NCI-H187 treated with DMSO at 0.1 percent for 48 hours (cell line): ENCODE measurements around the gene ZFAND2B.
A peak's percentile ranks its signal among the peaks of the same experiment; 100 is the strongest.

Experiments
- DNase-seq: peaks from one replicate; lab custom pipeline; 2025; lab: John Stamatoyannopoulos, UW

The ZFAND2B gene

GRCh38 chr2:219220652-219221402, 14.2 kb downstream of the ZFAND2B start:
- DNase-seq = no peak

DNA sequence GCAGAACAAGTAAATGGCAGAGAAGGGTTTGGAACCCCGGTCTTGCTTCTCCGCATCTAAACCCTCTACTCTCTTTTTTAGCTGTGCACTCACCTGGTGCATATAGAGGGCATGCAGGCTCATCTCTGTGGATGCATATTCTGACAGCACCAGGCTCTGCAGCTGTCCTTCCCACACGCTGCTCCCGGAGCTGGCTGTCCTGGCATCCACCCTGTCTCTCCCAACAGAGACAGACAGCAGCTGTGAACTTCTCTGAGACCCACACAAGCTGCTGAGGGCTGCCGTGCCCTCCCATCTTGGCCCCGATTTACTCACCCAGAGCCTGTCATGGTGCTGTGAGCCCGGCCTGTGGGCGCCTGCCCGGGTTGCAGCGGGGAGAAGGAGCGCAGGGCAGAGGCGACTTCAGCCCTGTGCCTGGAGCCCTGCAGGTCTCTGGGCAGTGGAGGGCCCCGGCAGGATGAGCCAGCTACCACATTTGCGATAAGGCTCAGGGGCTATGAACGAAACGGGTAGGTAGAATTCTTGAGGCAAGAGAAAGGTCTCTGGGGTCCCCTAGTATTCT, 15.5 kb downstream of the ZFAND2B start:
- no peak for DNase-seq

DNA sequence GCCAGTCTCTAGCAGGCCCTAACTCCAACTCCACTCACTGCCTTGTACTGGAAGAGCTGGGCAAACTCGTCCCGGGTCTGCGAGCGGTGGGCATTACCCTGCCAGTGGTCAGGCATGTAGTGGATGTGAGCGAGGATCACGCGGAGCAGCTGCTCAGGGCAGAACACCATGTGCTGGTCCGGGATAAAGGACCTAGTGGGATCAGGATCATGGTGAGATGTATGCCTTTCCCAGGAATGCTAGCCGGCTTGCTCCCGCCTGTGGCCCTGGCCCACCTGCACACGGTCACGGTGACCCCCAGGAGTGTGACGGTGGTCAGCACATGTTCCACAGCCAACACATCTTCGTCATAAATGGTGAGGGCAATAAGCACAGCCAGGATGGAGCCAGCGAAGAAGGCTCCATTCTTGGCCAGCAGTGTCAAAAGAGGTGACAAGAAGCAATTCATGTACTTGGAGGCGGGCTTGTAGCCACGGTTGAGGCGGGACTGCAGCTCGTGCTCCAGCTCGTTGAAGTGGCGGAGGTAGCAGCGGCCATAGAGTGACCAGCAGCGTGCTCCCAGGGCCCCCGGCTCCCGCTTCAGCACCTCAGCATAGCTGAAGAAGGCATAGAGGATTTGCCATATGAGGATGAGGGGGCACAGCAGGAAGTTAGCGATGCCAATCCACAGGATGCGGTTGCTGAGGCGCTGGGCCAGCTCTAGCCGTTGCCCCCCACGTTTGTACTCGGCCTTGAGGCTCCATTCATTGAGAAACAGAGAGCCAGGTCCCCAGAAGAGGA, 17.4 kb downstream of the ZFAND2B start:
- no peak for DNase-seq

- no peak for DNase-seq
Observed at GRCh38 chr2:219225350-219225749, 18.8 kb downstream of the ZFAND2B start.

- no peak for DNase-seq
Observed at GRCh38 chr2:219228041-219228910, 21.7 kb downstream of the ZFAND2B start.

GRCh38 chr2:219228911-219229304, 22.3 kb downstream of the ZFAND2B start:
- DNase-seq = no peak

- DNase-seq = peak; percentile 83
Observed at GRCh38 chr2:219229305-219230058, 22.9 kb downstream of the ZFAND2B start, which contains the start of the genes ANKZF1 and ATG9A. Gene ANKZF1, plus strand, starts transcription at chr2:219229806. Its CDS starts 452 bp downstream, at chr2:219230258. Gene ATG9A, minus strand, starts transcription at chr2:219229636. Its CDS starts 1,612 bp downstream, at chr2:219228024.

DNA sequence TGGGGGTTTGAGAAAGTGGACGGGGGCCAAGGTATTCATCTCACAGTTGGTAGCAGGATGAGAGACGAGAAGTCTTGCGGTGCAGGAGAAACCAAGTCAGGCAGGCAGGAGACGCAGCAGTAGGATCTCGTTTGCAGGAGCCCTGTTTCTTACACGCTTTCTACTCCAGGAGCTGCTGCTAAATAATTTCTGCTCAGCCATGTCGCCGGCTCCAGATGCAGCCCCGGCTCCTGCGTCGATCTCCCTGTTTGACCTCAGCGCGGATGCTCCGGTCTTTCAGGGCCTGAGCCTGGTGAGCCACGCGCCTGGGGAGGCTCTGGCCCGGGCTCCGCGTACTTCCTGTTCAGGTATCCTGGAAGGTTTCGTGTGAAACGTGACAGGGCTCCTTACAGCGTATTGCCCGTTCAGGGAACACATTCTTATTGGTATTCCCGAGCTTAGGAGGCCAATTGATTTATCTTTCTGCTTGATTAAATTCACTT, 23.5 kb downstream of the ZFAND2B start:
- DNase-seq = no peak

DNA sequence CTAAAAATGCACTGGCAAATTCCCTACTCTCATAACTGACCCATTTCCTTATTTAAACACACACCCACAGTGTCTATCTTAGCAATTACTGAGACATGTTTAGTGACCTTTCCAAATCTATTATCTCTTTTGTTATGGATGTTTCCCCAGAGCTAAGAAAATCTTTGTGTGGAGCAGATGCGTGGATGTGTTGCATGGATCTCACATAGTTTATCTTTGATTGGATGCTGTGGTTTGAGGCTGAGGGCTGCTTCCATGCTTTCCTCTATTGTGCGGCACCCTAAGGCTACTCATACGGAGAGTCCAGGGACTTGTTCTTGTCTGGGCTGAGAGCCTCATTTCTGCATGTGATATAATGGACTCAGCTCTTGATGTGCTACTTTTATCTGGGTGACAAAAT, 27.7 kb downstream of the ZFAND2B start:
- no peak for DNase-seq

GRCh38 chr2:219243291-219243761, 36.7 kb downstream of the ZFAND2B start:
- DNase-seq = no peak

DNA sequence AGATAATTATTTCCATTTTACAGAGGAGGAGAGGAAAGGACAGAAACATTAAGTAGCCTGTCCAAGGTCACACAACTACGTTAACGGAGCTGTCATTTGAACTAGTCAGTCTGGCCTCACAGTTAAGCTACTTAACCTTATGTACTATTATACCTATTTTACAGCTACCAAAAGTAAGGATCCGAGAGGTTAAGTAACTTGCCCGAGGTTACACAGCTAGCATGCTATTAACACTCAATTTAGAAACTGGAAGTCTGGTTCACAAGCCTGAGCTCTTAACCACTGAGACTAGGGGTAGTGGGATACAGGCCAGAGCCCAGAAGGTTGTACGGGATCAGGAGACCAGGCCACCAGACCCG, 38.2 kb downstream of the ZFAND2B start:
- no peak for DNase-seq

DNA sequence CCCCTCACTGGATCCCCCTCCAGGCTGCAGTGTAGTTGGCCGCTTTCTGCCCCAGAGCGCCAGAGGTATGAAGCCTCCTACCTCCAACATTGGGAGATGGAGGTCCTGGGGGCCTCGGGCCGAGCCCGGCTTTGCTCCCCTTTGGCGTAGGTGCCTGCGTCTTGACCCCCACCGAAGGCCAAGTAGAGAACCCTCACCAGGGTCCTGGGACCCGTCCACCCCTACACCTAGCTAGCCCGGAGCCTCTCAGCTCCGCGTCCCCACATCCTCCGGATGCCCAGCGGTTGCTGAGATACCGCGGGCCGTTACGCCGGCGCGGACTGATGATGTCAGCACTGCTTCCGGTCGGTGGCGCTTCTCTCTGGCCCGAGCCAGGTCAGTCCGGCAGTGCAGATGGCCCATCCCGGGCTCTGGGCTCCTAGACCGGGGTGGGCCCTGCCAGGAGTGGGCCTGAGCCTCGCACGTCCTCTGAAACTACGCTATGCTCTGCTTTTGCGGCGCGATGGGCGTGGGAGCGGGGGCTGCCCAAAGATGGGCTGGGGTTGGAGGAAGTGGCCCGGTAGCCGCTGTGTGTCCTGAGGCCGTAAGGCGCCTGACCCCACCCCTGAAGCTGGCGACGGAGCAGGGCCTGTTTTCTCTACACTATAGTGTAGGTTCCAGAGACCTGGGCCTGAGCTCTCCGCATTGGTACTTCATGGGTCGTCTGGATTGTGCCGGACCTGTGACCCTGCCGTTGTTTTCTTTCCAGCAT, 38.7 kb downstream of the ZFAND2B start, which contains the start of the genes GLB1L and STK16:
TSS of gene GLB1L (minus strand) at position 297 of the 751 bp plus-strand sequence. CDS start 1,871 bp downstream, outside the sequence.
TSS of gene STK16 (plus strand) at position 332 of the 751 bp plus-strand sequence. CDS start 521 bp downstream, outside the sequence.
- DNase-seq = no peak

- DNase-seq = no peak
Observed at GRCh38 chr2:219245899-219246230, 39.3 kb downstream of the ZFAND2B start.

DNA sequence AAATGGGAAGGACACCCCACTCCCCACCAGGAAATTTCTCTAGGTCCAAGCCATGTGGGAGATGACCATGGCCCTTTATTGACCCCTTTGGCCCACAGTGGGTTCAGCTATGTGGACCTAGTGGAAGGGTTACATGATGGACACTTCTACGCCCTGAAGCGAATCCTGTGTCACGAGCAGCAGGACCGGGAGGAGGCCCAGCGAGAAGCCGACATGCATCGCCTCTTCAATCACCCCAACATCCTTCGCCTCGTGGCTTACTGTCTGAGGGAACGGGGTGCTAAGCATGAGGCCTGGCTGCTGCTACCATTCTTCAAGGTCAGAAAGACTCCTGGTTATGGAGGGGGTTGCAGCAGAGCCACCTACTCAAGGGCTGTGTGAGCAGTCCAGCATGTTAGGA, 40.0 kb downstream of the ZFAND2B start:
- no peak for DNase-seq

DNA sequence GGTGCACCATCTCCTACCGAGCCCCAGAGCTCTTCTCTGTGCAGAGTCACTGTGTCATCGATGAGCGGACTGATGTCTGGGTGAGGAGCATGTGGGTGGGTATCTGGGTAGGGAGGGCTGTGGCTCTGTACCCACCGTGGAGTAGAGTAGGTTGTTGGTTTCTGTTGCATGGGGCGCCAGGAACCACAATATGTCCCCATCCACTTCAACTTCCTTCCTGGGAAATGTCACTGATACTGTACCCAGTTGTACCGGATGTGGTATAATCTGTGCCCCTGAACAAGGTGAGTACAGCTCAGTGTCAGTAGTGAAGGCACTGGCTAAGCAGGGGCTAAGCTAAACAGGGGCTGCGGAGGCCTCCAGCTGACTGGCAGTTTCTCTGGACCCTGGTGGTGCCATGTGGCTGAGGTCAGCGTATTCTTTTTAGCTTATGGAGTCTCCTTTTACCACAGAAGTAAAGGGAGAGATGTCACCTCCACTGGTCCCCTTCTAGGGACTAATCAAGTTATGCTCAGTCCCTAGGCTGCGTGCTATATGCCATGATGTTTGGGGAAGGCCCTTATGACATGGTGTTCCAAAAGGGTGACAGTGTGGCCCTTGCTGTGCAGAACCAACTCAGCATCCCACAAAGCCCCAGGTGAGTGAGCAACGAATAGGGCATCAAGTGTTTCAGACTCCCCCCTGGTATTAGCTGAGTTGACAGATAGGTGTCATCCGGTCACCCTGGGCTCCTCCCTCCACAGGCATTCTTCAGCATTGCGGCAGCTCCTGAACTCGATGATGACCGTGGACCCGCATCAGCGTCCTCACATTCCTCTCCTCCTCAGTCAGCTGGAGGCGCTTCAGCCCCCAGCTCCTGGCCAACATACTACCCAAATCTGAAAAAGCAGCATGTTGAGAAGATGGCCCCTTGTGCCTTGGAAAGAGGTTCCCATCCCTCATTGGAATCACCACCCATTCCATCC, 41.4 kb downstream of the ZFAND2B start:
- no peak for DNase-seq

GRCh38 chr2:219248845-219249202, 42.2 kb downstream of the ZFAND2B start:
- no peak for DNase-seq

DNA sequence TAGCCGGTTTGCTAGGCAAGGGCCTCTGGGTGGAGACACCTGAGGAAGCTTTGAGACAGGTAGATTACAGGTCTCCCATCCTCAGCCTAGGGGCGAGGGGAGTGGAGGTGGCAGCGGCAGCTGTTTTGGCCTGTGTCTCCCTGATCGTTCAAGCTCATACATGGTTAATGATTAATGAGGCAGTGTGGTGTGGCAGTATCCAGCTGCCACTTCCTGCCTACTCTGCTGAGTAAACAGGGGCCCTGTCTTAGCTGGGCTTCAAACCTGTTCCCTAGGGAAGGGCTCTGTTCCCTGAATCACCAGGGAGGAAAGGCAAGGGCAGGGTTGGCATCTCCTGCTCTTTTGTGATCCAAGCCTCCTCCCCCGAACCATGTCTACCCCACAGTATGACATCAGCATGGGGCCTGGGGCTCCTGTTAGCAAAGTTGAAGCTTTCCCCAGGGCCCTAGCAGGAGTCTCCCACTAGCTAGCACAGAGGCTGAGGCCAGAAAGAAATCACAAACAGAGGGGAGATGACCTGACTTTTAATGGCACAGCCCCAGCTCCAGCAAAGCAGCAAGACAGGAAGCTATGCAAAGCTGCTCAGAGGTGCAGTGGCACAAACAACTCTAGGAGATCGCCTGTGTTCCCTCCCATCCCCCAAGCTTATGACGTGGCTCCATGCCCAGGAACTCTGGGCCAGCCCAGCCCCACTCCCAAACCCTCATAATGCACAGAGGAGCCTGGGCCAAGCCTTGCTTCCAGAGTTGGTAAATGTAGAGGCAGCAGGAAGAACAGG, 42.8 kb downstream of the ZFAND2B start:
- no peak for DNase-seq
